IMR-90 (cell line): Measurements from ENCODE around the gene LMLN. TPM values are rescaled to one million over a fixed set of nuclear protein-coding genes. Genes with fewer than 3 reads are reported as not detected.

Experiments
- ATAC-seq: fragments of 200-7000 bp; cut with Tn5 transposase; 2 replicates; pipeline ENCODE4 v1.9.1; 2020; ENCODE audit warnings: low read depth, mild to moderate bottlenecking, moderate library complexity
- BruUV-seq: library from RNA; stranded (reverse); fragments of 400-500 nt; replicated peaks from 2 replicates; lab custom pipeline; 2021; lab: Mats Ljungman, UMichigan
- CTCF ChIA-PET: fragments of 300-600 bp; formaldehyde crosslinking; extraction: SDS; loops from one replicate; lab custom pipeline; 2021; ENCODE audit warnings: antibody characterized with exemption; lab: Yijun Ruan, JAX
- POLR2A ChIA-PET: fragments of 300-600 bp; sonication (Branson Sonifier 250); formaldehyde crosslinking; loops from one replicate; lab custom pipeline; 2022; ENCODE audit warnings: antibody characterized with exemption; ENCODE audit not compliant: unreplicated experiment; lab: Charles Lee
- DNase-seq: peaks from one replicate; pipeline ENCODE4 v3.0.0; 2013
- H2AFZ ChIP-seq: replicated peaks from 2 replicates; pipeline ENCODE3; 2013; ENCODE audit warnings: low read length, mild to moderate bottlenecking; ENCODE audit not compliant: poor library complexity
- H2AK5ac ChIP-seq: 2 replicates; pipeline ENCODE4 v1.6.1; 2013; ENCODE audit warnings: low read depth, low read length, inconsistent platforms
- H2AK9ac ChIP-seq: replicated peaks from 2 replicates; pipeline ENCODE3; 2013; ENCODE audit warnings: mild to moderate bottlenecking, low read depth, low read length, moderate library complexity; ENCODE audit not compliant: poor library complexity
- H2BK120ac ChIP-seq: 2 replicates; pipeline ENCODE4 v1.6.1; 2013; ENCODE audit warnings: low read depth, low read length, inconsistent platforms
- H2BK15ac ChIP-seq: 3 replicates; pipeline ENCODE4 v1.6.1; 2013; ENCODE audit warnings: low read depth, low read length, inconsistent platforms
- H2BK20ac ChIP-seq: 2 replicates; pipeline ENCODE4 v1.6.1; 2013; ENCODE audit warnings: low read depth, mild to moderate bottlenecking, inconsistent platforms, low read length, moderate library complexity
- H2BK5ac ChIP-seq: 2 replicates; pipeline ENCODE4 v1.6.1; 2013; ENCODE audit warnings: mild to moderate bottlenecking, low read depth, low read length, inconsistent platforms; ENCODE audit not compliant: poor library complexity, severe bottlenecking
- H3K14ac ChIP-seq: replicated peaks from 2 replicates; pipeline ENCODE4 v1.6.1; 2013; ENCODE audit warnings: low read depth, low read length, inconsistent platforms
- H3K18ac ChIP-seq: 2 replicates; pipeline ENCODE4 v1.6.1; 2013; ENCODE audit warnings: low read depth, low read length, control low read depth
- H3K23ac ChIP-seq: 2 replicates; pipeline ENCODE4 v1.6.1; 2013; ENCODE audit warnings: low read depth, low read length, inconsistent platforms
- H3K27ac ChIP-seq: 2 replicates; pipeline ENCODE4 v1.5.1; 2013; ENCODE audit warnings: mild to moderate bottlenecking, control low read depth, low read length; ENCODE audit not compliant: insufficient read depth
- H3K27me3 ChIP-seq: 2 replicates; pipeline ENCODE4 v1.6.1; 2013; ENCODE audit warnings: low read length; ENCODE audit not compliant: control insufficient read depth, insufficient read depth
- H3K36me3 ChIP-seq: 2 replicates; pipeline ENCODE4 v1.6.1; 2013; ENCODE audit warnings: low read length, mixed read lengths; ENCODE audit not compliant: control insufficient read depth, insufficient read depth
- H3K4ac ChIP-seq: 2 replicates; pipeline ENCODE4 v1.6.1; 2013; ENCODE audit warnings: low read depth, low read length, inconsistent platforms
- H3K4me1 ChIP-seq: 2 replicates; pipeline ENCODE4 v1.6.1; 2013; ENCODE audit warnings: low read length, mixed read lengths; ENCODE audit not compliant: control insufficient read depth, insufficient read depth
- H3K4me2 ChIP-seq: 2 replicates; pipeline ENCODE4 v1.6.1; 2013; ENCODE audit warnings: low read depth, mild to moderate bottlenecking, control low read depth, low read length, moderate library complexity
- H3K4me3 ChIP-seq: 2 replicates; pipeline ENCODE4 v1.5.1; 2013; ENCODE audit warnings: low read depth, mild to moderate bottlenecking, control low read depth, low read length, moderate library complexity; ENCODE audit not compliant: insufficient read depth
- H3K56ac ChIP-seq: 2 replicates; pipeline ENCODE4 v1.6.1; 2013; ENCODE audit warnings: low read length, inconsistent platforms; ENCODE audit not compliant: insufficient read depth; ENCODE audit errors: extremely low read depth
- H3K79me1 ChIP-seq, 2 experiments: 2 replicates each; pipeline ENCODE4 v1.6.1; 2013; ENCODE audit warnings: low read length in 2 of 2, inconsistent platforms in 1 of 2, low read depth in 1 of 2
- H3K9ac ChIP-seq: 2 replicates; pipeline ENCODE4 v1.6.1; 2013; ENCODE audit warnings: low read depth, low read length, control low read depth
- H3K9me1 ChIP-seq: 2 replicates; pipeline ENCODE4 v1.6.1; 2013; ENCODE audit warnings: low read length, inconsistent platforms; ENCODE audit not compliant: insufficient read depth
- H3K9me3 ChIP-seq: 2 replicates; pipeline ENCODE4 v1.6.1; 2013; ENCODE audit warnings: low read length; ENCODE audit not compliant: control insufficient read depth, insufficient read depth
- H4K20me1 ChIP-seq: 2 replicates; pipeline ENCODE4 v1.6.1; 2013; ENCODE audit warnings: low read length, inconsistent platforms; ENCODE audit not compliant: insufficient read depth
- H4K5ac ChIP-seq: 2 replicates; pipeline ENCODE4 v1.6.1; 2013; ENCODE audit warnings: mild to moderate bottlenecking, low read depth, low read length, control low read depth
- H4K8ac ChIP-seq, 2 experiments: 2 replicates each; pipeline ENCODE4 v1.6.1; 2013; ENCODE audit warnings: low read depth in 2 of 2, low read length in 2 of 2, control low read depth in 1 of 2, inconsistent platforms in 1 of 2
- H4K91ac ChIP-seq: 2 replicates; pipeline ENCODE4 v1.6.1; 2013; ENCODE audit warnings: low read depth, low read length, inconsistent platforms; ENCODE audit not compliant: insufficient read depth
- BHLHE40 ChIP-seq: fragments of 150-350 bp; IDR thresholded peaks from 2 replicates; pipeline ENCODE4 v1.6.1; 2016; ENCODE audit warnings: mild to moderate bottlenecking, low read depth, low read length
- FOS ChIP-seq: fragments of 150-350 bp; IDR thresholded peaks from 2 replicates; pipeline ENCODE4 v1.6.1; 2016; ENCODE audit warnings: low read depth, low read length
- MAFK ChIP-seq: IDR thresholded peaks from 2 replicates; pipeline ENCODE4 v1.6.1; 2012; ENCODE audit warnings: low read depth, low read length, improper control_type of control experiment
- MAZ ChIP-seq: IDR thresholded peaks from 2 replicates; pipeline ENCODE4 v1.6.1; 2012; ENCODE audit warnings: low read depth, mild to moderate bottlenecking, low read length, improper control_type of control experiment, moderate library complexity, borderline replicate concordance
- MXI1 ChIP-seq: IDR thresholded peaks from 2 replicates; pipeline ENCODE4 v1.6.1; 2012; ENCODE audit warnings: low read depth, mild to moderate bottlenecking, low read length, moderate library complexity, borderline replicate concordance
- RAD21 ChIP-seq: IDR thresholded peaks from 2 replicates; pipeline ENCODE4 v1.6.1; 2012; ENCODE audit warnings: low read length, improper control_type of control experiment
- SMC3 ChIP-seq: fragments of 150-350 bp; IDR thresholded peaks from 2 replicates; pipeline ENCODE4 v1.6.1; 2016; ENCODE audit warnings: low read depth, mild to moderate bottlenecking, antibody characterized with exemption, low read length, moderate library complexity
- WGBS, 2 experiments: methylation state at CpG; one replicate each; pipeline versions ENCODE4 v1.1.5 to v1.1.7; 2013; ENCODE audit warnings: missing lambda C conversion rate in 2 of 2; ENCODE audit not compliant: insufficient read length in 1 of 2; ENCODE audit errors: extremely low coverage in 2 of 2; 5-methylcytosine and 5-hydroxymethylcytosine counted together
- dilution Hi-C: fragments of 300-500 bp; cut with HindIII; formaldehyde crosslinking; loops from one replicate; pipeline ENCODE4 v1.14.3; 2018; ENCODE audit warnings: low sequenced_read_pairs; ENCODE audit not compliant: unreplicated experiment
- in situ Hi-C: fragments of 300-500 bp; cut with MboI; formaldehyde crosslinking; loops from 3 replicates; pipeline ENCODE4 v1.14.3; 2019; ENCODE audit warnings: low sequenced_read_pairs, inconsistent platforms, mixed read lengths
- intact Hi-C: fragments of 100-400 bp; cut with micrococcal nuclease; formaldehyde crosslinking; loops from 2 replicates; pipeline ENCODE4 v1.10.0; 2022
- polyA plus RNA-seq, 3 experiments: library from polyadenylated mRNA; depleted of rRNA; stranded (reverse); fragments of >200 nt; gene quantifications; 2 replicates each; pipeline ENCODE4 v1.2.3, GENCODE V29; 2012; ENCODE audit warnings: low replicate concordance in 1 of 3
- total RNA-seq: library from RNA; depleted of rRNA; stranded (reverse); fragments of >200 nt; gene quantifications from 2 replicates; pipeline ENCODE4 v1.2.3, GENCODE V29; 2012
- TF ChIP-seq, protein P1 (sequence below): fragments of 150-350 bp; IDR thresholded peaks from 2 replicates; pipeline ENCODE4 v1.6.1; 2017; ENCODE audit warnings: mild to moderate bottlenecking, antibody characterized with exemption, low read length, low read depth

LMLN gene
- total and polyA plus RNA-seq, 2 of the 4 experiments (the other 2 are of a cell fraction), result 3.3 to 3.9 TPM

DNA sequence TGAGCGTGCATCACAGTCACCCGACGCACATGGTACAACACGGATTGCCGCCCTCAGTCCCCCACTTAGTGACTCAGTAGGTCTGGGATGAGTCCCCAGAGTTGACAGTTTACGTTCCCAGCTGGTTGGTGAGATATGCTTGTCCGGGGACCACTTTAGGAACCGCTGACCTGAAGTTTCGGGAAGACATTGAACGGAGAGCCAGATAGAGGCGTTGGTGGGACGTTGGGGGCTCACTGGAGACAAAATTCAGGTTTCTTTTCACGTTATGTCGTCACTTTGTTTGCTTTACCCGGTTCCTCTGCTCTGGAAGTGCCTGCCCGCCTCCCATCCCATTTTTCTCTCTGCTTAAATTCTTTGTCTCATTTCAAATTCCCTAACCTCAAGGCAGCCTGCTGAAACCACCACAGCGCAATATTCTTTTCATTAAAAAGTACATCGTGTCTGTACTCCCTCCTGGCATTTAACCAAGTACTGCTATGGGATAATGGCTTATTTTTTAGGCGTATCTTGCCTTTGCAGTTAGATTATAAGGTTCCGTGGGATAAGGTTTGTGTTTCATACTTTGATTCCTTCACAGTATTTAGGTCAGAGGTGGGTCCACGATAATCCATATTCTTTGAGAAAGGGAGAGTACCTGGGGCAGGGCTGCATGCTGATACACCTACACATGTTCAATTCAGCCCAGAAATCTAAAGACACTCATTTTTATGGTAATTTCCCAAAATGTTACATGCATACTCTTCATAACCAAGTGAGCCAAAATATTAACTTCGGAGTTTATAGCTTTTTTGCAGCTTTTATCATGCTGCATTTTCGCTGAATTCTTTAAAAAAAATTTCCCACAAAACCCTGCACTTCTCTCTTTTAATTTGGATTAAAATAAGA lies 921 bp downstream of the LMLN start:
- Histone ChIP-seq H2AK5ac (no peak overlapping the region), H2AFZ (peak overlapping the region; percentile 96), H4K5ac (no peak overlapping the region; the same call in 1 of the 2 replicates), H2AK9ac (peak overlapping the region; percentile 80), H3K9me1 (0 out of 2 replicates have a peak, but pooled peaks cover 3% of the 10 kb centered on the region), H4K91ac (peak overlapping the region; percentile 56), H3K4me1 (0 out of 2 replicates have a peak, but pooled peaks cover 3% of the 10 kb centered on the region), H2BK20ac (no peak overlapping the region), H2BK5ac (no peak overlapping the region), H3K4me3 (peak overlapping the region; percentile 64), H3K27me3 (no peaks in the 10 kb centered on the region), H3K23ac (peak overlapping the region; percentile 87), H2BK120ac (0 out of 2 replicates have a peak overlapping the region, but pooled peaks have one; percentile 9), H4K20me1 (peaks cover 12% of the 10 kb centered on the region), H3K14ac (peak overlapping the region; percentile 92), H4K8ac (peak overlapping the region; percentile 28 to 82; a peak in 2 of 4 replicates), H3K18ac (no peak overlapping the region), H3K4ac (peak overlapping the region; percentile 34), H3K79me1 (peaks cover 10 to 29% of the 10 kb centered on the region in 2 experiments), H3K56ac (peak overlapping the region; percentile 52), H3K9ac (peak overlapping the region; percentile 35), H3K36me3 (peaks cover 2% of the 10 kb centered on the region), H3K27ac (peak overlapping the region; percentile 28), H2BK15ac (no peak overlapping the region), H3K9me3 (no peaks in the 10 kb centered on the region), H3K4me2 (peak overlapping the region; percentile 95)
- in situ Hi-C loops, result no loop called here
- no peak for TF ChIP-seq RAD21
- no peak for TF ChIP-seq MAZ
- TF ChIP-seq, protein P1, sequence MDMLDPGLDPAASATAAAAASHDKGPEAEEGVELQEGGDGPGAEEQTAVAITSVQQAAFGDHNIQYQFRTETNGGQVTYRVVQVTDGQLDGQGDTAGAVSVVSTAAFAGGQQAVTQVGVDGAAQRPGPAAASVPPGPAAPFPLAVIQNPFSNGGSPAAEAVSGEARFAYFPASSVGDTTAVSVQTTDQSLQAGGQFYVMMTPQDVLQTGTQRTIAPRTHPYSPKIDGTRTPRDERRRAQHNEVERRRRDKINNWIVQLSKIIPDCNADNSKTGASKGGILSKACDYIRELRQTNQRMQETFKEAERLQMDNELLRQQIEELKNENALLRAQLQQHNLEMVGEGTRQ, result no peak; the same call in 1 of the 2 replicates
- TF ChIP-seq MXI1, result peak; percentile 70; the same call in 1 of the 2 replicates
- TF ChIP-seq FOS, result peak; percentile 35; the same call in 1 of the 2 replicates
- no peak for TF ChIP-seq MAFK
- TF ChIP-seq SMC3, result no peak
- peak; percentile 73 for TF ChIP-seq BHLHE40
- ChIA-PET POLR2A (no interaction called here), CTCF (interaction anchor here (1.1 kb wide), 1 partner anchor 18 kb away, joined by 5 read pairs; no protein-coding TSS in a partner anchor)
- BruUV-seq, result no TSS peak
- DNase-seq, result no peak
- dilution Hi-C loops, result no loop called here
- WGBS, 2 experiments, result 0% methylated on average over 5 of the region's 23 CpGs; no CpG with 5 or more reads in 1 of the 2 experiments
- no peak for ATAC-seq
- intact Hi-C loops, result loop anchor here (10.0 kb wide), 1 partner anchor 114 kb away; no protein-coding TSS in a partner anchor
